Activated CD4-positive, alpha-beta T cell treated with anti-CD3 and anti-CD28 coated beads, Interleukin-2, amount 10 ng/mL, durations not matched to agents 24 days and 14 days (primary cell): ENCODE measurements around the gene DNAH10. TPM values are rescaled to one million over a fixed set of nuclear protein-coding genes. Genes with fewer than 3 reads are reported as not detected.

Experiments used
- DNase-seq: peaks from one replicate; pipeline ENCODE4 v3.0.0; 2022
- H3K27ac Mint-ChIP-seq: one replicate; pipeline ENCODE4 v1.8.0; 2022; ENCODE audit warnings: mild to moderate bottlenecking, mixed read lengths
- H3K27me3 Mint-ChIP-seq: one replicate; pipeline ENCODE4 v1.8.0; 2022; ENCODE audit warnings: mixed read lengths
- H3K36me3 Mint-ChIP-seq: one replicate; pipeline ENCODE4 v1.8.0; 2022; ENCODE audit warnings: low read depth, mild to moderate bottlenecking, mixed read lengths
- H3K4me1 Mint-ChIP-seq: one replicate; pipeline ENCODE4 v1.8.0; 2021; ENCODE audit warnings: mixed read lengths
- H3K4me3 Mint-ChIP-seq: one replicate; pipeline ENCODE4 v1.8.0; 2022; ENCODE audit warnings: mild to moderate bottlenecking, moderate library complexity, mixed read lengths
- H3K9me3 Mint-ChIP-seq: one replicate; pipeline ENCODE4 v1.8.0; 2021; ENCODE audit warnings: mixed read lengths
- intact Hi-C: fragments of 100-400 bp; cut with micrococcal nuclease; formaldehyde crosslinking; loops from one replicate; pipeline ENCODE4 v1.15.1; 2023
- total RNA-seq: library from RNA; stranded (reverse); gene quantifications from 2 replicates; pipeline ENCODE4 v1.2.3, GENCODE V29; 2022

The DNAH10 gene
- total RNA-seq, 1 donor from 2014 or later: 0.14 TPM

DNA sequence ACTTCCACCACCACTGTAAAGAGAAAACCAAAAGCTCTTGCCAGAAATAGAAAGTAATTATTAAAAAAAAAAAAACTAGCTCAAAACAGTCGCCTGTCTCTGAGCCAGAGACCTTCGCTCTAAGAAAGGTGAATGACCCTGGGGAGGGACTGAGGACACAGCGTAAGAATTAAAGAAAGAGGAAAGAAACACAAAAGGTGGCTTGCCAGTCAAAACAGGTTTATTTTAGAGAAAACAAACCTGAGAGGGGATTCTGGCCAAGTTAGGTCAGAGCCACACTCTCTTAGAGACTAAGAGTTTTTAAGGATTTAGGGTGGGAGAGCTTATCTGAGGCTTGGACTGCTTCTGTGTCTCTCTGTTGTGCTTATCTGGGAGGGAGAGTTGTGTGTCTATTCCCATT lies 66.0 kb downstream of the DNAH10 start:
- Mint-ChIP-seq H3K36me3 (no peaks in the 10 kb centered on the region), H3K4me1 (no peaks in the 10 kb centered on the region), H3K9me3 (no peaks in the 10 kb centered on the region), H3K4me3 (no peak overlapping the region), H3K27me3 (peaks cover 11% of the 10 kb centered on the region), H3K27ac (no peak overlapping the region)
- no peak for DNase-seq
- intact Hi-C loops: no loop called here

DNA sequence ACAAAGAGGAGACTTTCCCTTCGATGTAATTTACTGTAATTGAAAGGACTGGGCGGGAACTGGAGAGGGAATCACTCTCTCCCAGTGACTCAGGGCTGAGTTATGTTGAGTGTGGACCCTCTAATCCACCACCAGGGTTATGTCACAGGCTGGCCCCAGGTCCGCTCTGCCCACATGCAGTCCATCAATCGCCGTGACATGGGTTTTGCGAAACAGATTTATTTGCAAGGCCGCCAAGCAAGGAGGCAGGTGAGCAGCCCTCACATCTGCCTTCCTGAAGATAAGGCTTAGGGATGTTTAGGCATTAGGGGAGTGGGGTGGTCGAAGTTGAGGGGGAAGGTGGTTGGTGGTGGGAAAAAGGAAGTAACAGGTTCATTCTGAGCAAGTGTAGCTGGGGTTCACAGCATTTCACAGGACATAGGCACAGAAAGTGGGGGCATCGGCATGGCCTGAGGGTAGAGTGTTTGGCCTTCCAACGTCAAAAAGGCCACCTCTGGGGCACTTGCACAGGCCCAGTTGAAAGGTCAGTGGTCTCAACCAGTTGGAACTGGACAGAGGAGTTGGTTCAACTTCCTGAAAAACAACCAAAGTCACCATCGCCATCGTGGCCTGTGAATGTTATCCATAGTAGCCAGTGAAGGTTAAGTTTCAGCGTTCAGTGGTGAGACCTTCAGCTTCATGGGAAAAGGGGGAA lies 66.9 kb downstream of the DNAH10 start:
- DNase-seq: no peak
- intact Hi-C loops: no loop called here
- H3K4me1 Mint-ChIP-seq: no peaks in the 10 kb centered on the region
- H3K9me3 Mint-ChIP-seq: no peaks in the 10 kb centered on the region
- H3K4me3 Mint-ChIP-seq: no peak overlapping the region
- no peak overlapping the region for H3K27ac Mint-ChIP-seq
- H3K27me3 Mint-ChIP-seq: peaks cover 9% of the 10 kb centered on the region
- H3K36me3 Mint-ChIP-seq: no peaks in the 10 kb centered on the region

DNA sequence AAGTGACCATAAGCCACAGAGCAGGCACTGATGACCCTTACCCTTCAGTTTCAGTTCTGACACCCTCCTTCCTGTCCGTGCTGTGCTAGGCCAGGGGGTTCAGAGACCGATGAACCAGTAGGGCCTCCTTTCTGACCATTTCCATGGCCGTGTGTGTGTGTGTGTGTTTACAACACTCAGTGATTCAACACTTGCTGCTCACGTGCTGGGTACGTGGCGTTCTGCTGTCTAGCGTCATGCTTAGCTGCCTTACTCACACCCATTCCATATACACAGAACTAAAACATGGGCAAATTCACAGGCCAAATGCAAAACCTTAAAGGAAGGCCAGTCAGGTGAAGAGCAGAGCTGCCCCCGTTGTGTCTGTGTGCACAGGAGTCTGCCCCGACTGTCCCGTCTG lies 67.5 kb downstream of the DNAH10 start:
- Mint-ChIP-seq H3K4me3 (no peak overlapping the region), H3K9me3 (no peaks in the 10 kb centered on the region), H3K36me3 (no peaks in the 10 kb centered on the region), H3K27ac (no peak overlapping the region), H3K4me1 (no peaks in the 10 kb centered on the region), H3K27me3 (peaks cover 7% of the 10 kb centered on the region)
- no peak for DNase-seq
- intact Hi-C loops: no loop called here

DNA sequence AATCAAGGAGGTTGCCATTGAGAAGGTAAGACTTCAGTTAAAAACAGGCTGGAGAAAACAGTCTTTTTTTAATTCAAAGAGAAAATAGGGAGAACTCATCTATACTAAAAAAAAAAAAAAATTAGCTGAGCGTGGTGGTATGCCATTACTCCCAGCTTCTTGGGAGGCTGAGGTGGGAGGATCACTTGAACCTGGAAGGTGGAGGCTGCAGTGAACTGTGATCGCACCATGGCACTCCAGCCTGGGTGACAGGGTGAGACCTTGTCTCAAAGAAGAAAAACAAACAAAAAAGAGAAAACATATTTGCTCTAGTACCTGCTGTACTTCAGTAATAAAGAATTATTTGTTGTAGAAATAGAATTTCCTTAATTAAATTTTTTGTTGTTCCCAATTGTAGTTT lies 68.6 kb downstream of the DNAH10 start:
- Mint-ChIP-seq H3K27me3 (peaks cover 7% of the 10 kb centered on the region), H3K4me1 (no peaks in the 10 kb centered on the region), H3K4me3 (no peak overlapping the region), H3K9me3 (no peaks in the 10 kb centered on the region), H3K36me3 (no peaks in the 10 kb centered on the region), H3K27ac (no peak overlapping the region)
- intact Hi-C loops: no loop called here
- DNase-seq: no peak

DNA sequence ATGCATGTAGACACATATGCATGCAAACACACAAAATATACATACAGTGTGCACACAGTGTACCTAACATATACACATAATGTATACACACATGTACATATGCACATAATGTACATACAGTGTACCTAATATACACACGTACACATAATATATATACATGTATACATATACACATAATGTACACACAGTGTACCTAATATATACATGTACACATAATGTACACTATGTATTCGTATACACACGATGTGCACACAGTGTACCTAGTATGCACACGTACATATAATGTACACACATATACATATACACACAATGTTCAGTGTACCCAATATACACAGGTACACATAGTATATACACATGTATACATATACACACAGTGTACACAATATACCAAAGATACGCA lies 70.0 kb downstream of the DNAH10 start:
- H3K36me3 Mint-ChIP-seq: no peaks in the 10 kb centered on the region
- no peaks in the 10 kb centered on the region for H3K9me3 Mint-ChIP-seq
- peaks cover 5% of the 10 kb centered on the region for H3K27me3 Mint-ChIP-seq
- H3K27ac Mint-ChIP-seq: no peak overlapping the region
- intact Hi-C loops: no loop called here
- H3K4me1 Mint-ChIP-seq: no peaks in the 10 kb centered on the region
- DNase-seq: no peak
- no peak overlapping the region for H3K4me3 Mint-ChIP-seq

DNA sequence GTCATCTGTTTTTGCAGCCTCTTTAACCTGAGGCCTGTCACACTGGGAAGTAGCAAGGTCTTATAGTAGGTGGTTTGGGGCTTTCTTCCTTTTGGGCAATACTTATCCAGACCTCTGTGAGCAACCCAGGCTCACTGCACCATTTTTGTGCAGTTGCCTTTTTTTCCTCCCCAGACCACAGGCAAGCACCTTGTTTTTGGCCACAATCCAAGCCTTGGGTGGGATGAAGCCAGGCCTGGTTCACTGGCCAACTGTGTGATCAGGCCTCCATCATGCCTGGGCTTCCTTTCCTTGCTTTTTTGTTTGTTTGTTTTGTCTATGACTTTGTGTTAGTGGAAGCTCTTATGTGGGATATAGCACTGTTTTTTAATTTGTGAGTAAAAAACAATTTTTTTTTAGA lies 71.7 kb downstream of the DNAH10 start:
- Mint-ChIP-seq H3K9me3 (no peaks in the 10 kb centered on the region), H3K27ac (no peak overlapping the region), H3K4me3 (no peak overlapping the region)

DNA sequence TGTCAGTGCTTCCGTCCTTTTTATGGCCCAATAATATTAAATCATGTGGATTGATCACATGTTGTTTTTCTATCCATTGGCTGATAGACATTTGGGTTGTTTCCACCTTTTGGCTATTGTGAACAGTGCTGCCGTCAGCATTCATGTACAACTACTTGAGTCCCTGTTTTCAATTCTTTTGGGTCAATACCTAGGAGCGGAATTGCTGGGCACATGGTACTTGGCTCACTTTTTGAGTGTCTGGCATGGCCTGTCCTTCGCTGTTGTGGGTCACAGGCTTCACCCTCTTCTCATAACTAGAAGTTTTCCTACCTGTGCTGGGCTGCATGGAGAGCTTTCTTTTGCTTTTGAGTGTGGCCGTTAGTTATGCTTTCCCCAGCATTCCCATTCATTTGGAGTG lies 72.7 kb downstream of the DNAH10 start:
- Mint-ChIP-seq H3K4me1 (no peaks in the 10 kb centered on the region), H3K4me3 (no peak overlapping the region), H3K27me3 (no peaks in the 10 kb centered on the region), H3K36me3 (no peaks in the 10 kb centered on the region), H3K27ac (no peak overlapping the region), H3K9me3 (no peaks in the 10 kb centered on the region)
- intact Hi-C loops: no loop called here
- no peak for DNase-seq

More for the DNA sequence above, 71.7 kb downstream of the DNAH10 start:
- Mint-ChIP-seq H3K4me1 (no peaks in the 10 kb centered on the region), H3K36me3 (no peaks in the 10 kb centered on the region), H3K27me3 (no peaks in the 10 kb centered on the region)
- intact Hi-C loops: no loop called here
- DNase-seq: no peak

DNA sequence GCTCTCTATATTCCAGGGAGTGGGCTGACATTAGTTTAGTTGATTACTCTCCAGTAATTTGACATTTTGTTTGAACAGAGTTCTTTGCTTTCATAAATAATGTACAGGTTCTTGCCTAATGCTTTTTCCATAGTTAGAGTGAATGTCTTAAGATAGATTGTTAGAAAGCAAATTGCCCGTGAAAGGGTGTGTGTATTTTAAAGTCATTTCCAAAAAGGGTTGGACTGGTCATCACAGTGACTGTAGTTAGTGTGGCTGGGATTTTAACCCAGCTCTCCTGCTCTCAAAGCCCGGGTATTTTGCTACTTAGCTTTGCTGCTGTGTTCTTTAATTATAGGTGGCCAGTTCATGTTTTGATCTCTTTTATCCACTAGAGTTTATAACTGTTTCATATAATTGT lies 74.2 kb downstream of the DNAH10 start:
- H3K36me3 Mint-ChIP-seq: no peaks in the 10 kb centered on the region
- no peak overlapping the region for H3K27ac Mint-ChIP-seq
- H3K27me3 Mint-ChIP-seq: peaks cover 3% of the 10 kb centered on the region
- H3K4me1 Mint-ChIP-seq: no peaks in the 10 kb centered on the region
- no peak for DNase-seq
- intact Hi-C loops: no loop called here
- H3K4me3 Mint-ChIP-seq: no peak overlapping the region
- H3K9me3 Mint-ChIP-seq: no peaks in the 10 kb centered on the region

DNA sequence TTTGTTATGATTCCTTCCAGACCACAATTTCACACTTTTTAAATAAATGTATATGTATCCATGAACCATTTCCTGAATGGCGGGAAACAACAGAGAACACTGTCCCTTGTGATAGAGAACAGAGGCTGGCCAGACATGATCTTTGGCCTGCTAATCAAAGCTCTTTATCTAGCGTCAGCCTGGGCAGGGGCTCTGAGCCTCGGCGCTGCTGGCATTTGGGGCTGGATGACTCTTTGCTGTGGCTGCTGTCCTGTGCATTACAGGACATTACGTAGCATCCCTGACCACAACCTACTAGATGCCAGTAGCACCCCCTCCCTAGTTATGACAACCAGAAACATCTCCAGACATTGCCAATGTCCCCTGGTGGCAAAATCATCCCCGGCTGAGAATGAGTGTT lies 77.7 kb downstream of the DNAH10 start:
- Mint-ChIP-seq H3K9me3 (no peaks in the 10 kb centered on the region), H3K27ac (no peak overlapping the region), H3K36me3 (no peaks in the 10 kb centered on the region), H3K27me3 (peaks cover 3% of the 10 kb centered on the region), H3K4me1 (peaks cover 2% of the 10 kb centered on the region), H3K4me3 (no peak overlapping the region)
- no peak for DNase-seq
- intact Hi-C loops: no loop called here

DNA sequence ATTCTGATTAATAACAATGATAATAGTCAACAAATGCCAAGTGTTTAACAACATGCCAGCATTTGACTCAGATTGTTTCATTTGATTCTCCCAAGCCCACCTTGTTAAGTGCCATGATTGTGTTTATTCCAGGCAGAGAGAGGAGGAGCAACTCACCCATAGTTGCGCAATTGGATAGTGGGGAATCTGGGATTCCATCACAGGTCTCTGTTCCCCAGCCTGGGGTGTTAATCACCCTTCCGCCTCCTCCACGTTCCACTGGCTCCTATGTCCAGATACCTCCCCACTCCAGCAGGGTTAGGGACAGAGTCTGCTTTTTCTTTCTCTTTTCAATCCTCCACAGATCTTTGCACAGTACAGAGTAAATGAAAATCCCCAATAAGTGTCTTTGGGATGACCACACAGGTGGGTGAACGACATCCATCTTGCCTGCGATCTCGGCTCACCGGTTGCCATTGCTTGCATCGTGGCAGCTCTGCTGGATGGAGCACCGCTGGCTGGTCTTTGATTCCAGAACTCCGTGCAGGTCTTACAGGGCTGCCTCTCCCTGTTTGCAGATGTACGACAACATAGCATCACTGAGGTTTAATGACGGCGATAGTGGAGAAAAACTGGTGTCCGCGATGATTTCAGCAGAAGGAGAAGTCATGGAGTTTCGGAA lies 78.8 kb downstream of the DNAH10 start:
- H3K4me1 Mint-ChIP-seq: peaks cover 2% of the 10 kb centered on the region

DNA sequence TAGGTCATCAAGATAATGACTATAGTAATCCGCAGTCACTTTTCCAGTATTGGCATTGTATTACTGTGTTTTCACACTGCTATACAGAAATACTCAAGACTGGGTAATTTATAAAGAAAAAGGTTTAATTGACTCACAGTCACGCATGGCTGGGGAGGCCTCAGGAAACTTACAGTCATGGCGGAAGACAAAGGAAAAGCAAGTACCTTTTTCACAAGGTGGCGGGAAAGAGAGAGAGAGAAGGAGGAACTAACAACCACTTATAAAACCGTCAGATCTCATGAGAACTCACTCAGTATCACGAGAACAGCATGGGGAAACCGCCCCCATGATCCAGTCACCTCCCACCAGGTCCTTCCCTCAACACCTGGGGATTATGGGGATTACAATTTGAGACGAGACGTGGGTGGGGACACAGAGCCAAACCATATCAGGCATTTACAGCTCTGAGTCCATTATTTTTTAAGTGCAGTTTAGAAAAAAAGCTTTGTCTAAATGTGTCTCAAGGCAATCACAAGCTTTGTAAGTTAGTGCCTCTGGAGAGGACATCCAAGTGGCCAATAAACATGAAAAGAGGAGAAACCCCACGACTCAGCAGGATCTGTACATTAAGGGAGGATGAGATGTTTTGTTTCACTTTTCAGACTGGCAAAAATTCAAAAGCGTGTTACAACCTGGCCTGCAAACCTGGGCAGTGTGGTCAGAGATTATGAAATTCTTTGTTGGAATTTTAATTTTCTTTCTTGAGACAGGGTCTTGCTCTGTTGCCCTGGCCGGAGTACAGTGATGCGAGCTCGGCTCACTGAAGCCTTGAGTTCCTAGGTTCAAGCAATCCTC lies 82.0 kb downstream of the DNAH10 start:
- H3K4me3 Mint-ChIP-seq: no peak overlapping the region
- no peaks in the 10 kb centered on the region for H3K36me3 Mint-ChIP-seq

More for the DNA sequence above, 78.8 kb downstream of the DNAH10 start:
- H3K27ac Mint-ChIP-seq: no peak overlapping the region
- no peak for DNase-seq
- no peaks in the 10 kb centered on the region for H3K9me3 Mint-ChIP-seq
- H3K4me3 Mint-ChIP-seq: no peak overlapping the region
- no peaks in the 10 kb centered on the region for H3K36me3 Mint-ChIP-seq
- intact Hi-C loops: no loop called here
- H3K27me3 Mint-ChIP-seq: peaks cover 3% of the 10 kb centered on the region

DNA sequence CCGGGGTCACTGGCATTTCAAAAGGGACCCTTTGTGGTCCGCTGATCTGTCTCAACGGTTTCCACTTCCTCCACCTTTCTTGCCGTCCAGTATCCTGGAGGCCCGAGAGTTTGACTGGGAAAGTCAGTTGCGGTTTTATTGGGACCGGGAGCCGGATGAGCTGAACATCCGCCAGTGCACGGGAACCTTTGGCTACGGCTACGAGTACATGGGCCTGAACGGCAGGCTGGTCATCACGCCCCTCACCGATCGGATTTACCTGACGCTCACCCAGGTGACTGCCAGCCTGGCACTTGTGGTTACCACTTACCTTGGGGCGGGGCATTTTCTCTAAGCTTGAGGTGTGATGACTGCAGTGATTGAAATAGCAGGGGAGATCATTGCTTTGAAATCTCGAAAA lies 83.8 kb downstream of the DNAH10 start:
- no peak overlapping the region for H3K4me3 Mint-ChIP-seq
- H3K9me3 Mint-ChIP-seq: no peaks in the 10 kb centered on the region
- DNase-seq: no peak
- intact Hi-C loops: no loop called here
- H3K36me3 Mint-ChIP-seq: no peaks in the 10 kb centered on the region
- no peaks in the 10 kb centered on the region for H3K27me3 Mint-ChIP-seq
- peaks cover 2% of the 10 kb centered on the region for H3K4me1 Mint-ChIP-seq
- H3K27ac Mint-ChIP-seq: no peak overlapping the region

More for the DNA sequence above, 82.0 kb downstream of the DNAH10 start:
- Mint-ChIP-seq H3K4me1 (peaks cover 2% of the 10 kb centered on the region), H3K9me3 (no peaks in the 10 kb centered on the region), H3K27ac (no peak overlapping the region), H3K27me3 (peaks cover 3% of the 10 kb centered on the region)
- intact Hi-C loops: no loop called here
- DNase-seq: no peak

DNA sequence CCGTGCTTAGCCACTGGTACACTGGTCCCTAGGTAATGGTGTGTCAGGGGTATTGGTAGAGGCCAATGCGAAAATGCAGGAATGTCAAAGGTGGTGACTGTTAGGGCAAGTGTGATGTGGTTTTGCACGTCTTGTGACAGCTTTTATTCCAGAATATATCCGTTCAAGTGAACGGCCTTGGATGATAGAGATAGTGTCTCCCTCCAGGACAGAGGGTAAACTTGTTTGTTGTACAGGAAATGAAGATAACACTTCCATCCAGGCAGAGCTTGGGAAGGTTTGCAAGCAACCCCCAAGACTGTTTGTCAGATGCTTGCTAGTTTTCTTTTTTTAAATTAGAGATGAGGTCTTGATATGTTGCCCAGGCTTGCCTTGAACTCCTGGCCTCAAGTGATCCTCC lies 84.2 kb downstream of the DNAH10 start:
- Mint-ChIP-seq H3K36me3 (no peaks in the 10 kb centered on the region), H3K27me3 (no peaks in the 10 kb centered on the region), H3K4me3 (no peak overlapping the region), H3K27ac (no peak overlapping the region), H3K9me3 (no peaks in the 10 kb centered on the region), H3K4me1 (peaks cover 2% of the 10 kb centered on the region)
- intact Hi-C loops: no loop called here
- no peak for DNase-seq

DNA sequence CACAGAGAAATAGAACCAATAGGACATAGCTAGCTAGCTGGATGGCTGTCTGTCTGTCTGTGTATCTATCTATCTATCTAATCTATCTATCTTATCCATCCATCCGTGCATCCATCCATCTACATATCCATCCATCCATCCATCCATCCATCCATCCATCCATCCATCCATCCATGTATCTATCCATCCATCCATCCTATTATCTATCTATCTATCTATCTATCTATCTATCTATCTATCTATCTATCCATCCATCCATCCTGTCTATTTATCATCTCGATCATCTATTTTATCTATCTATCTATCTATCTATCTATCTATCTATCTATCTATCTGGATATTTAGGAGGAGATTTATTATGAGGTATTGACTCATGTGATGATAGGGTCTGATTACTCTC lies 84.9 kb downstream of the DNAH10 start:
- DNase-seq: no peak
- Mint-ChIP-seq H3K4me3 (no peak overlapping the region), H3K27ac (no peak overlapping the region), H3K9me3 (no peaks in the 10 kb centered on the region), H3K27me3 (no peaks in the 10 kb centered on the region), H3K36me3 (no peaks in the 10 kb centered on the region), H3K4me1 (peaks cover under 1% of the 10 kb centered on the region)
- intact Hi-C loops: no loop called here
